Right atrium auricular region (tissue), 2 donors: Measurements from ENCODE around the gene MYPOP. TPM values are rescaled to one million over a fixed set of nuclear protein-coding genes. Genes with fewer than 3 reads are reported as not detected.

ENCODE experiments used
- DNase-seq: peaks from one replicate; pipeline ENCODE4 v3.0.0-alpha.2; 2019; ENCODE audit warnings: low spot score
- H3K27ac ChIP-seq, 2 donors: fragments of 200-600 bp; sonication (generic); 1 replicate in 1 of 2; 2 replicates in 1 of 2; pipeline ENCODE4 v1.5.1; 2016 to 2019
- H3K27me3 ChIP-seq, 2 donors: fragments of 200-600 bp; sonication (generic); one replicate each; pipeline versions ENCODE4 v1.5.1 to v1.6.0; 2017 to 2019
- H3K36me3 ChIP-seq: fragments of 200-600 bp; sonication (generic); one replicate; pipeline ENCODE4 v1.5.1; 2016
- H3K4me1 ChIP-seq, 2 donors: fragments of 200-600 bp; sonication (generic); one replicate each; pipeline versions ENCODE4 v1.5.1 to v1.6.0; 2017 to 2019
- H3K4me3 ChIP-seq, 2 donors: fragments of 200-600 bp; sonication (generic); 1 replicate in 1 of 2; 2 replicates in 1 of 2; pipeline ENCODE4 v1.5.1; 2017 to 2019; ENCODE audit warnings: mild to moderate bottlenecking in 1 of 2, moderate library complexity in 1 of 2
- H3K9me3 ChIP-seq, 2 donors: fragments of 200-600 bp; sonication (generic); one replicate each; pipeline ENCODE4 v1.5.1; 2019
- total RNA-seq, 2 donors: library from RNA; depleted of rRNA; stranded (reverse); fragments of >200 nt; gene quantifications; one replicate each; pipeline ENCODE4 v1.1.0, GENCODE V29; 2016
- TF ChIP-seq, protein P1 (sequence below), 2 donors: fragments of 200-600 bp; sonication (generic); IDR thresholded peaks; one replicate each; pipeline ENCODE4 v1.5.1; 2019; ENCODE audit warnings: antibody characterized with exemption in 2 of 2

The MYPOP gene
- total RNA-seq, 2 donors from 2014 or later, result 6.0 to 7.2 TPM

GRCh38 chr19:45852145-45852750 lies 50.2 kb downstream of the MYPOP start:
- Histone ChIP-seq H3K4me1 (no peaks in the 10 kb centered on the region), H3K9me3 (no peaks in the 10 kb centered on the region), H3K27ac (no peak overlapping the region), H3K36me3 (peaks cover 59% of the 10 kb centered on the region), H3K4me3 (no peak overlapping the region), H3K27me3 (no peaks in the 10 kb centered on the region)
- DNase-seq, result no peak
- TF ChIP-seq, protein P1, sequence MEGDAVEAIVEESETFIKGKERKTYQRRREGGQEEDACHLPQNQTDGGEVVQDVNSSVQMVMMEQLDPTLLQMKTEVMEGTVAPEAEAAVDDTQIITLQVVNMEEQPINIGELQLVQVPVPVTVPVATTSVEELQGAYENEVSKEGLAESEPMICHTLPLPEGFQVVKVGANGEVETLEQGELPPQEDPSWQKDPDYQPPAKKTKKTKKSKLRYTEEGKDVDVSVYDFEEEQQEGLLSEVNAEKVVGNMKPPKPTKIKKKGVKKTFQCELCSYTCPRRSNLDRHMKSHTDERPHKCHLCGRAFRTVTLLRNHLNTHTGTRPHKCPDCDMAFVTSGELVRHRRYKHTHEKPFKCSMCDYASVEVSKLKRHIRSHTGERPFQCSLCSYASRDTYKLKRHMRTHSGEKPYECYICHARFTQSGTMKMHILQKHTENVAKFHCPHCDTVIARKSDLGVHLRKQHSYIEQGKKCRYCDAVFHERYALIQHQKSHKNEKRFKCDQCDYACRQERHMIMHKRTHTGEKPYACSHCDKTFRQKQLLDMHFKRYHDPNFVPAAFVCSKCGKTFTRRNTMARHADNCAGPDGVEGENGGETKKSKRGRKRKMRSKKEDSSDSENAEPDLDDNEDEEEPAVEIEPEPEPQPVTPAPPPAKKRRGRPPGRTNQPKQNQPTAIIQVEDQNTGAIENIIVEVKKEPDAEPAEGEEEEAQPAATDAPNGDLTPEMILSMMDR (IDR thresholded peaks at IDR 0.05), result no peak

DNA sequence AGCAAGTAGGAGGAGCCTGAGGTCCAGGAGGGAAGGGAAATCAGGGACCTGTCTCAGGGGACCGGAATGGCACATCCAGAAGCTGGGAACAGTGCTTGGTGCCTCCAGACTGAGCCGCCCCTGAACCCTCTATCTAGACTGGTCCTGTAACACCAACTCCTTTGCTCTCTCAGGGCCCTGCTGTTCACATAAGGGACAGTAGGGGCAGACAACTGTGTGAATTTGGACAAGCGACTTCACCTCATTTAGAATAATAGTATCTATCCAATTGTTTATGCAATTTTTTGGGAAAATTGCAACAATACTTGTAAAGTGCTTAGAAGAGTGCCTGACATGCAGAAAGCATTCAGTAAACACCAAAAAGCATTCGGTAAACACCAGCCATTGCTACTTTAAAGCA lies 53.5 kb downstream of the MYPOP start:
- no peak for DNase-seq
- H3K36me3 ChIP-seq, result peaks cover 83% of the 10 kb centered on the region
- no peak overlapping the region for H3K27ac ChIP-seq
- H3K27me3 ChIP-seq, result no peaks in the 10 kb centered on the region
- TF ChIP-seq, protein P1 (IDR thresholded peaks at IDR 0.05), result no peak
- no peaks in the 10 kb centered on the region for H3K9me3 ChIP-seq
- H3K4me3 ChIP-seq, result no peak overlapping the region
- no peaks in the 10 kb centered on the region for H3K4me1 ChIP-seq

- no peaks in the 10 kb centered on the region for H3K9me3 ChIP-seq
- DNase-seq, result no peak
- TF ChIP-seq, protein P1 (IDR thresholded peaks at IDR 0.05), result no peak
- no peak overlapping the region for H3K27ac ChIP-seq
- H3K4me1 ChIP-seq, result no peaks in the 10 kb centered on the region
- peaks cover 85% of the 10 kb centered on the region for H3K36me3 ChIP-seq
- no peak overlapping the region for H3K4me3 ChIP-seq
- no peaks in the 10 kb centered on the region for H3K27me3 ChIP-seq
Observed at GRCh38 chr19:45847663-45848062, 54.8 kb downstream of the MYPOP start.

DNA sequence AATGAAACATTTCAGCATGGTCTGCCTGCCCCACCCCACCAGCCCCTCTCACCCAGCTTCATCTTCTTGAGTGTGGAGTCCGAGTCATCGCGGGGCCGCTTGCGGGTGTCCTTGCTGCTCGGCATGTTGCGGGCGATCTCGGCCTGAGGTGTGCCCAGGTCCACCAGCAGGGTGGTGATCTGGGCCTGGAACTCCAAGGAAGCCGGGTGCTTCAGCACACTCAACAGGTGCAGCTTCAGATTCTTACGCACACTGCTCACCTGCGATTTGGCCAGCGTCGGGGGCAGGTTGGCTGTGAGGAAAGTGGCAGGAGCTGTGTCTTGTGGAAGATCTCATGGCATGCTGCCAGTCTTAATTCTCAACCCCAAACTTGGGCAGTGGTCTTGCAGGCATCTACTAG lies 60.2 kb downstream of the MYPOP start:
- no peaks in the 10 kb centered on the region for H3K27me3 ChIP-seq

More for the DNA sequence above, 60.2 kb downstream of the MYPOP start:
- H3K4me1 ChIP-seq, result no peaks in the 10 kb centered on the region
- H3K4me3 ChIP-seq, result no peak overlapping the region
- peaks cover 97% of the 10 kb centered on the region for H3K36me3 ChIP-seq
- TF ChIP-seq, protein P1 (IDR thresholded peaks at IDR 0.05), result no peak
- H3K27ac ChIP-seq, result no peak overlapping the region
- H3K9me3 ChIP-seq, result no peaks in the 10 kb centered on the region
- no peak for DNase-seq

Other genes starting within 250 kb of the MYPOP start
- 1 to 10 TPM; 2.7 to 3.1 TPM for gene GIPR, start 234.4 kb downstream of the MYPOP start, total RNA-seq
- 100 to 1,000 TPM; 158 to 201 TPM for gene SNRPD2, start 210.7 kb downstream of the MYPOP start, total RNA-seq
- 1 to 10 TPM; 2.4 to 3.0 TPM for gene QPCTL, start 209.9 kb downstream of the MYPOP start, total RNA-seq
- 10 to 100 TPM; 11.6 to 12.1 TPM for gene FBXO46, start 171.7 kb downstream of the MYPOP start, total RNA-seq
- under 1 TPM; 0.78 to 0.90 TPM for gene MEIOSIN, start 169.2 kb downstream of the MYPOP start, total RNA-seq
- gene SIX5, start 133.4 kb downstream of the MYPOP start, total RNA-seq, result 10 to 100 TPM in 1 of 2 donors, 1 to 10 TPM in 1; 9.3 to 18.6 TPM
- gene DMPK, start 120.1 kb downstream of the MYPOP start, total RNA-seq, result 100 to 1,000 TPM; 107 to 214 TPM
- gene DMWD, start 109.8 kb downstream of the MYPOP start, total RNA-seq, result 10 to 100 TPM; 41.5 to 55.9 TPM
- not detected for gene RSPH6A, start 87.3 kb downstream of the MYPOP start, total RNA-seq
- gene SYMPK, start 39.5 kb downstream of the MYPOP start, total RNA-seq, result 10 to 100 TPM; 16.4 to 20.6 TPM
- not detected for gene FOXA3, start 38.3 kb downstream of the MYPOP start, total RNA-seq
- gene IRF2BP1, start 16.5 kb downstream of the MYPOP start, total RNA-seq, result 10 to 100 TPM; 24.2 to 30.5 TPM
- gene NANOS2, start 12.2 kb upstream of the MYPOP start, total RNA-seq, result not detected
- 1 to 10 TPM; 1.5 to 3.9 TPM for gene NOVA2, start 71.3 kb upstream of the MYPOP start, total RNA-seq
- gene CCDC61, start 92.9 kb upstream of the MYPOP start, total RNA-seq, result 1 to 10 TPM; 5.3 to 7.8 TPM
- gene PGLYRP1, start 120.4 kb upstream of the MYPOP start, total RNA-seq, result not detected
- gene IGFL4, start 138.4 kb upstream of the MYPOP start, total RNA-seq, result not detected
- gene IGFL3, start 222.1 kb upstream of the MYPOP start, total RNA-seq, result not detected
- 1 to 10 TPM in 1 of 2 donors, not detected in 1; 1.8 TPM for gene IGFL2, start 245.6 kb upstream of the MYPOP start, total RNA-seq